ENCODE data around the gene IMMP2L. TPM values are rescaled to one million over a fixed set of nuclear protein-coding genes. Genes with fewer than 3 reads are reported as not detected.

The IMMP2L gene
- total and polyA plus RNA-seq, 2 of the 4 experiments (the other 2 are of a cell fraction): 5.8 to 9.3 TPM

GRCh38 chr7:111115966-111116365 lies 446.3 kb downstream of the IMMP2L start:
- Histone ChIP-seq H3K79me1 (ENCODE audit: low read depth in 1 of 2, low read length in 2 of 2) (0 out of 4 replicates have a peak, but pooled peaks cover 0 to 6% of the 10 kb centered on the region in 2 experiments), H2BK120ac (ENCODE audit: low read depth, low read length) (no peak overlapping the region), H2AK9ac (replicated peaks; ENCODE audit: low read depth, low read length, poor library complexity) (no peak overlapping the region), H4K8ac (ENCODE audit: low read depth in 2 of 2, low read length in 2 of 2) (no peak overlapping the region), H2BK5ac (ENCODE audit: low read depth, low read length, poor library complexity, severe bottlenecking) (no peak overlapping the region), H2BK15ac (ENCODE audit: low read depth, low read length) (no peak overlapping the region), H3K4me1 (ENCODE audit: control insufficient read depth, insufficient read depth, low read length) (no peaks in the 10 kb centered on the region; the same call in 1 of the 2 replicates), H3K14ac (replicated peaks; ENCODE audit: low read depth, low read length) (no peak overlapping the region), H3K4ac (ENCODE audit: low read depth, low read length) (no peak overlapping the region), H3K4me3 (ENCODE audit: insufficient read depth, low read depth, low read length) (no peak overlapping the region), H4K91ac (ENCODE audit: insufficient read depth, low read depth, low read length) (no peak overlapping the region), H2AK5ac (ENCODE audit: low read depth, low read length) (no peak overlapping the region), H3K23ac (ENCODE audit: low read depth, low read length) (no peak overlapping the region), H4K5ac (ENCODE audit: low read depth, low read length) (no peak overlapping the region), H3K36me3 (ENCODE audit: control insufficient read depth, insufficient read depth, low read length) (no peaks in the 10 kb centered on the region), H3K4me2 (ENCODE audit: low read depth, low read length) (no peak overlapping the region), H3K18ac (ENCODE audit: low read depth, low read length) (no peak overlapping the region; the same call in 1 of the 2 replicates), H3K9me3 (ENCODE audit: control insufficient read depth, insufficient read depth, low read length) (no peaks in the 10 kb centered on the region), H2AFZ (replicated peaks; ENCODE audit: low read length, poor library complexity) (no peak overlapping the region), H4K20me1 (ENCODE audit: insufficient read depth, low read length) (no peaks in the 10 kb centered on the region), H3K9ac (ENCODE audit: low read depth, low read length) (no peak overlapping the region), H3K27me3 (ENCODE audit: control insufficient read depth, insufficient read depth, low read length) (no peaks in the 10 kb centered on the region), H3K56ac (ENCODE audit: extremely low read depth, insufficient read depth, low read length) (no peak overlapping the region), H3K27ac (ENCODE audit: insufficient read depth, low read length) (no peak overlapping the region), H2BK20ac (ENCODE audit: low read depth, low read length) (no peak overlapping the region), H3K9me1 (ENCODE audit: insufficient read depth, low read length) (peaks cover 4% of the 10 kb centered on the region; the same call in 1 of the 2 replicates)
- TF ChIP-seq MAZ (IDR thresholded peaks at IDR 0.05; ENCODE audit: borderline replicate concordance, low read depth, low read length) (no peak), BHLHE40 (IDR thresholded peaks at IDR 0.05; ENCODE audit: low read depth, low read length) (no peak), CTCF (conservative IDR thresholded peaks at IDR 0.05; ENCODE audit: low read depth, low read length) (no peak), NFE2L2 (IDR thresholded peaks at IDR 0.05; ENCODE audit: low read depth, low read length) (no peak), CHD1 (IDR thresholded peaks at IDR 0.05; ENCODE audit: low read depth, low read length) (no peak), MXI1 (IDR thresholded peaks at IDR 0.05; ENCODE audit: borderline replicate concordance, low read depth, low read length) (no peak), CEBPB (IDR thresholded peaks at IDR 0.05; ENCODE audit: low read depth, low read length) (no peak), RAD21 (IDR thresholded peaks at IDR 0.05; ENCODE audit: low read length) (no peak), USF2 (IDR thresholded peaks at IDR 0.05; ENCODE audit: low read depth, low read length) (no peak), FOS (IDR thresholded peaks at IDR 0.05; ENCODE audit: low read depth, low read length) (no peak), RCOR1 (IDR thresholded peaks at IDR 0.05; ENCODE audit: insufficient replicate concordance, low read length) (no peak), MAFK (IDR thresholded peaks at IDR 0.05; ENCODE audit: low read depth, low read length) (no peak), SMC3 (IDR thresholded peaks at IDR 0.05; ENCODE audit: low read depth, low read length) (no peak)
- ATAC-seq (ENCODE audit: low read depth): no peak
- in situ Hi-C loops (cut with MboI; ENCODE audit: low sequenced_read_pairs): no loop called here
- ChIA-PET CTCF (no interaction called here), POLR2A (ENCODE audit: unreplicated experiment) (no interaction called here)
- intact Hi-C loops (cut with micrococcal nuclease): no loop called here
- no TSS peak for BruUV-seq (replicated peaks)
- DNase-seq: no peak
- WGBS, 2 experiments (ENCODE audit: extremely low coverage in 2 of 2, insufficient read length in 1 of 2): no CpG with 5 or more reads among the region's 2 CpGs
- dilution Hi-C loops (cut with HindIII; ENCODE audit: low sequenced_read_pairs, unreplicated experiment): no loop called here
